Cardiac septum (tissue), 1 donor: Measurements from ENCODE around the gene CRACDL. TPM values are rescaled to one million over a fixed set of nuclear protein-coding genes. Genes with fewer than 3 reads are reported as not detected.
"Not testable (repeated sequence)": the region's sequence is repeated elsewhere in the genome, so short reads cannot be mapped to it uniquely, and the experiment has no call there.

Experiments used
- DNase-seq: peaks from one replicate; pipeline ENCODE4 v3.0.0-alpha.2; 2020; ENCODE audit warnings: low spot score
- intact Hi-C: fragments of 100-400 bp; cut with DNase I; formaldehyde crosslinking; loops from one replicate; pipeline ENCODE4 v1.14.0; 2022
- total RNA-seq: library from RNA; stranded (reverse); fragmentation: NEBNext Ultra II Directional; extraction: Animal tissue kit (Norgen Biotek cat#: 25700); gene quantifications from one replicate; pipeline ENCODE4 v1.2.1, GENCODE V29; 2021
- donor health status: DM: no; HTN: no; CAD: no.

The CRACDL gene
- total RNA-seq, 1 donor from 2014 or later = 3.3 TPM

GRCh38 chr2:98895221-98895620 lies 40.8 kb downstream of the CRACDL start:
- intact Hi-C loops = no loop called here
- no peak for DNase-seq

- intact Hi-C loops = no loop called here
- DNase-seq = no peak
Observed at GRCh38 chr2:98894331-98895000, 41.6 kb downstream of the CRACDL start.

- intact Hi-C loops = no loop called here
- DNase-seq = peak; percentile 24
Observed at GRCh38 chr2:98893911-98894321, 42.1 kb downstream of the CRACDL start.

GRCh38 chr2:98892871-98893270 lies 43.2 kb downstream of the CRACDL start:
- peak; percentile 56 for DNase-seq
- intact Hi-C loops = no loop called here

GRCh38 chr2:98891591-98891990 lies 44.4 kb downstream of the CRACDL start:
- no peak for DNase-seq
- intact Hi-C loops = no loop called here

- intact Hi-C loops = no loop called here
- no peak for DNase-seq
Observed at GRCh38 chr2:98886066-98886554, 49.9 kb downstream of the CRACDL start.

- no peak for DNase-seq
- intact Hi-C loops = no loop called here
Observed at GRCh38 chr2:98884658-98885057, 51.4 kb downstream of the CRACDL start.

- intact Hi-C loops = no loop called here
- DNase-seq = no peak
Observed at GRCh38 chr2:98883780-98884211, 52.2 kb downstream of the CRACDL start.

GRCh38 chr2:98882971-98883779 lies 52.9 kb downstream of the CRACDL start:
- DNase-seq = no peak
- intact Hi-C loops = no loop called here

GRCh38 chr2:98882368-98882767 lies 53.7 kb downstream of the CRACDL start:
- intact Hi-C loops = no loop called here
- DNase-seq = no peak

GRCh38 chr2:98881153-98881650 lies 54.8 kb downstream of the CRACDL start:
- no peak for DNase-seq
- intact Hi-C loops = no loop called here

- peak; percentile 24 for DNase-seq
- intact Hi-C loops = no loop called here
Observed at GRCh38 chr2:98880266-98881152, 55.5 kb downstream of the CRACDL start.

GRCh38 chr2:98877658-98878057 lies 58.4 kb downstream of the CRACDL start:
- intact Hi-C loops, DNase-seq: not testable (repeated sequence)

- intact Hi-C loops = no loop called here
- DNase-seq = no peak
Observed at GRCh38 chr2:98876741-98877140, 59.3 kb downstream of the CRACDL start.

- intact Hi-C loops = no loop called here
- no peak for DNase-seq
Observed at GRCh38 chr2:98875746-98876145, 60.3 kb downstream of the CRACDL start.

GRCh38 chr2:98875081-98875728 lies 60.8 kb downstream of the CRACDL start:
- intact Hi-C loops = no loop called here
- no peak for DNase-seq

- intact Hi-C loops = no loop called here
- no peak for DNase-seq
Observed at GRCh38 chr2:98874186-98874689, 61.8 kb downstream of the CRACDL start.

- no peak for DNase-seq
- intact Hi-C loops = no loop called here
Observed at GRCh38 chr2:98872526-98872925, 63.5 kb downstream of the CRACDL start.

GRCh38 chr2:98871506-98871905 lies 64.5 kb downstream of the CRACDL start:
- DNase-seq = no peak
- intact Hi-C loops = no loop called here
